Glomerular visceral epithelial cell (primary cell): Measurements from ENCODE around the gene FAM53A.

ENCODE experiments used
- DNase-seq: peaks from one replicate; pipeline ENCODE4 v3.0.0-alpha.2; 2016; ENCODE audit errors: extremely low spot score

FAM53A gene

DNA sequence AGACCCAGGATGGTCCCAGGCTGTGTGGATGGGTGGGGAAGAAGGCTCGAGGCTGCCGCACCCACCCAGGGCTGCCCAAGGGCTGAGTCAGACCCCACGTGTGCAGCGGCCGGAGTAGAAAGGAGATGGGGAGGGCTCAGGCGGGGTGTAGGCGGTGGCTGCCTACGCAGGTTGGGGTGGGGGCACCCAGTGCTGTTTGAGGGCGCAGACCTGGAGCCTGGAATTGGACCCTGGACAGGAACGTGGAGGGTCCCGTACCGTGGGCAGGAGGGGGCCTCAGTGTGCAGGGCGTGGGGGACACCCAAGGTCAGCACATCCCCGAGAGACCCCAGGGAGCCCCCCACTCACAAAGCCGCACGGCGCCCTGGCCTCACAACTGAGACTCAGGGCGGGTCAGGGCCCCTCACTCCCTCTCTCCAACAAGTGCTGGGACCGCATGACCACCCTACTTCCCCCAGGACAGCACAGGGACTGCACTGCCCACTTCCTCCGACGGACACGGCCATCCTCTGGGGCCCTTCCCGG lies 79.9 kb downstream of the FAM53A start:
- no peak for DNase-seq

GRCh38 chr4:1603413-1604135 lies 80.5 kb downstream of the FAM53A start:
- no peak for DNase-seq

- no peak for DNase-seq
Observed at GRCh38 chr4:1602655-1603412, 81.3 kb downstream of the FAM53A start.

GRCh38 chr4:1601852-1602654 lies 82.1 kb downstream of the FAM53A start:
- no peak for DNase-seq

GRCh38 chr4:1601533-1601835 lies 82.6 kb downstream of the FAM53A start:
- DNase-seq: no peak

DNA sequence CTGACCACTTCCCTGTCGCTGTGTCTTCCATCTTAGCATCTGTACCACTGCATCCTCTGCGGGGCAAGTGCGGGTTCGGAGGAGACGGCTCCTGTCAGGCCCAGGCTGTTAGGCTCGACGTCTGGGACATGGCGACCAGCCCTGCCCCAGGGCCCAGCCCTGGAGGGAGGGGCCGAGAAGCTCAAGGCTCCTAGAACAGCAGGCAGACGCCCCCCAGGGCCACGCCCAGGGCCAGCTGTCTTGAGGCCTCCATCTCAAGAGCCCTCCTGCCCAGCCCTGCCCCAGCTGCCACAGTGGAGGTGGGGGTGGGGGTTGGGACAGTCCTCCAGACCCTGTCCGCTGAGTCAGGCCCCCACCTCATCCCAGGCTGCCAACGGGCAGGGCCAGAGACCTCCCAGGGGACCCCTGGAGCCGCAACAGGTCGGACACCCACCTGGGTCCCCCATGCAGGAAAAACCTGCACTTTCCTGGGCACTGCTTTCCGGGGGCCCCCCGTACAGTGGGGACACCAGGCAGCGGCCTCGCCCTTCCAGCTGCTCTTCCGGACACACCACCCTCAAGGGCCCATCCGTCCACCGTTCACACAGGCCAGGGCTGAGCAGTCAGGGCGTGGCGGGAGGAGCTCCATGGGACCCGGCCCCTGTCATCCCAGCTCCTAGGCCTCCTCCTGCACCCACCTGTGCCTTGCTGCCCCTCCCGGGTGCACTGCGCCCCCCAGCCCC lies 83.1 kb downstream of the FAM53A start:
- DNase-seq: no peak

DNA sequence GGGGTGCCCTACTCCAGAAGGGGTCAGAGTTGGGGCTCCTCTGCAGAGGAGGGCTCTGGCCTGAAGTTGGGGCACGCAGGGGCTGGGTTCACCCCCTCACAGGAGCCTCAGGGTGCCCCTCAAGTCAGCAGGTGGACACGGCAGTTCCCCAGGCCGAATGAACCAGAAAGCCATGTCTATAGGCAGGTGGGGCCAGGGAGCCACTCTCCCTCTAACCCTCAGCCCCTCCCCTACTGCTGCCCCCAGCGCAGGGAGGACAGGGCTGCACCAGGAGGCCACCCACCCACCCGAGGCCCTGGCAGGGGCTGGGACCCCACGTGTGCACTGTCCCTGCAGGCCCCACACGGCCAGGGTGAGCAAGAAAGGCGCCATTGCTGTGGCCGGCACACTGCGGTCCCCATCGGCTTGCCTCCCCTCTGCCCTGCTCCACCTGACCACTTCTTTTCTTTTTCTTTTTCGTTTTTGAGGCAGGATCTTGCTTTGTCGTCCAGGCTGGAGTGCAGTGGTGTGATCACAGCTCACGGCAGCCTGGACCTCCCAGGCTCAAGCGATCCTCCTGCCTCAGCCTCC lies 83.8 kb downstream of the FAM53A start:
- DNase-seq: no peak

DNA sequence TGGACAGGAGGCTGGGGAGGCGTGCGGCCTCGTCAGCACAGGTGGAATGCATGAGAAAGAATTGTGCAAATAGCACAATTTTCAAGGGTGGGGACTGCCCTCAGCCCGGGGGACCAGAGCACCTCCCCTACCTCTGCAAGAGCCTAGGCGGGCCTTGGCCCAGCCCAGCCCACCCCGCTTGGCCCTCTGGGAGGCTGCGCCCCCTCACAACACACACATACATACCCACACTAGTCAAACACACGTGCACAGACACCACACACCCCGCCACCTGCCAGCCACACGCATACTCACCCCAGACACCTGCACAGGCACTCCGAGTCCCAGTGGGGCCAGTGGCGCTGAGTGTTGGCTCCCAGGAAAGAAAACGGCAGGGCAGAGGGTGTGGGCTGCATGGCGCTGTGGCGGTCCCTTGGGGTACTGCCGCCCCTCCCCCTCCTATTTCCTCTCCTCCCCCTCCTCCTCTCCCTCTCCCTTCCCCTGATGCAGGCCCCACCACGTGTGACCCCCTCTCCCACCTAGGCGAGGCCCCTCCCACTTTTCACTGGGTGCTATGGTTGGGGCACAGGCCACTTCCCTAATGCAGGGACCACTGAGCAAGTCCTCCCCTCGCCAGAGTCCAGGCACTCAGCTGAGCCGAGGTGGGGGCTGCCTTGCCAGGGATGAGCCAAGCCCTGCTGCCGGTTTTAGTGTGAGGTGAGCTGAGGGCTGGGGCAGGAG lies 84.5 kb downstream of the FAM53A start:
- no peak for DNase-seq

- no peak for DNase-seq
Observed at GRCh38 chr4:1599026-1599481, 85.1 kb downstream of the FAM53A start.

- no peak for DNase-seq
Observed at GRCh38 chr4:1598206-1599025, 85.7 kb downstream of the FAM53A start.

DNA sequence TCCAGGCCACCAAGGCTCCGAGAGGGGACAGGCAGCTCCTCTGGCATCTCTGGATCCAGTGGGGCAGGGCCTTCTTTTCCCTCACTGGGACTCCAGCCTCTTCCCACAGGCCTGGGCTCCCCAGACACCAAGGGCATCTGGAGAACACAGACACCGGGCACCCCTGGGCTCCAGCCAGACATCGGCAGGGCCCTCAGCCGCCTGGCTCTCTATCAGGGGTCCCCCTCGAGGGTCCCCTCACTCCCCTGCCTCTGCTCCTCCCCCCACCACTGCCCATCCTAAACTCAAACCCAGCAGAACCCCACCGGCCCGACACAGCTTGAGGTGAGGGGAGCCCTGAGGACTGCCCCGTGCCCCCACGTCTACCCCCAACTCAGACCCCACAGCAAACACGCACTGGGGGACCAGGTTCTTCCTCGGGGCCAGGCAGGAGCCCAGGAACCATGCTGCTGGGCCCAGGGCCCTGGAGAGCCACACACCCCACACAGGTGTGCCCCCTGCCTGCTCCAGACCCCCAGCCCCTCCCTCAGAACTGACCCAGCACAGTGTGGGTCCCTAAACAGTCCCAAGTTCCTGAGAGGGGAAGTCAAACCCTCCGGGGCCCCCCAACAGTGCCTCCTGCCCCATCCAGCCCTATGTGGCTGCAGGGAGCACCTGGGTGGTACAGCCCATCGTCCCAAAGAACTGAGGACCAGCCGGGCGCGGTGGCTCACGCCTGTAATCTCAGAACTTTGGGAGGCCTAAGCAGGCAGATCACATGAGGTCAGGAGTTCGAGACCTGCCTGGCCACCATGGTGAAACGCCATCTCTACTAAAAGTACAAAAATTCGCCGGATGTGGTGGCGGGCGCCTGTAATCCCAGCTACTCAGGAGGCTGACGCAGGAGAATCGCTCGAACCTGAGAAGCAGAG lies 86.8 kb downstream of the FAM53A start:
- DNase-seq: no peak

- DNase-seq: no peak
Observed at GRCh38 chr4:1596393-1596792, 87.7 kb downstream of the FAM53A start.

DNA sequence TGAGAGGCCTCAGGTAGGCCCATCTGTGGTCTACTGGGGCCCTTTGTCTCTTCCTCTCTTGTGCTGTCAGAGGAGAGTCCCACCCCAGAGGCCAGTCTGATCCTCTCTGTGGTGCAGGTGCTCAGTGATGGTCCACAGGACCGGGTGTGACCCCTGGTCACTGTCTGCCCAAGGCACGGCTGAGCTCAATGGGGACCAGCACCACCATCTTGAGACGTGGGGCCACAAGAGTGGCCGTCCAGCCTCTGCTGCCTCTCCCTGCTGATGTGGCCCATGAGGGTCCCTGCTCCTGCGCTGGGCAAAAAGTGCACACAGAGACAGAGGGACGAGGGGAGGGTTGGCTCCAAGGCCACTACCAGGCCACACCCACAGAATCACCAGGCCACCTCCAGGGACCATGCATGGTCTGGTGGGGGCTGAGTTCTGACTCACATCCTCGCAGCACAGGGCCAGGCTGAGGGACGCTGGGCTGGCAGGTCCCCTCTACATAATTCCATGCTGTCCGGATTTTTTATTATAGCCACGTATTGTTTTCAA lies 88.3 kb downstream of the FAM53A start:
- no peak for DNase-seq

DNA sequence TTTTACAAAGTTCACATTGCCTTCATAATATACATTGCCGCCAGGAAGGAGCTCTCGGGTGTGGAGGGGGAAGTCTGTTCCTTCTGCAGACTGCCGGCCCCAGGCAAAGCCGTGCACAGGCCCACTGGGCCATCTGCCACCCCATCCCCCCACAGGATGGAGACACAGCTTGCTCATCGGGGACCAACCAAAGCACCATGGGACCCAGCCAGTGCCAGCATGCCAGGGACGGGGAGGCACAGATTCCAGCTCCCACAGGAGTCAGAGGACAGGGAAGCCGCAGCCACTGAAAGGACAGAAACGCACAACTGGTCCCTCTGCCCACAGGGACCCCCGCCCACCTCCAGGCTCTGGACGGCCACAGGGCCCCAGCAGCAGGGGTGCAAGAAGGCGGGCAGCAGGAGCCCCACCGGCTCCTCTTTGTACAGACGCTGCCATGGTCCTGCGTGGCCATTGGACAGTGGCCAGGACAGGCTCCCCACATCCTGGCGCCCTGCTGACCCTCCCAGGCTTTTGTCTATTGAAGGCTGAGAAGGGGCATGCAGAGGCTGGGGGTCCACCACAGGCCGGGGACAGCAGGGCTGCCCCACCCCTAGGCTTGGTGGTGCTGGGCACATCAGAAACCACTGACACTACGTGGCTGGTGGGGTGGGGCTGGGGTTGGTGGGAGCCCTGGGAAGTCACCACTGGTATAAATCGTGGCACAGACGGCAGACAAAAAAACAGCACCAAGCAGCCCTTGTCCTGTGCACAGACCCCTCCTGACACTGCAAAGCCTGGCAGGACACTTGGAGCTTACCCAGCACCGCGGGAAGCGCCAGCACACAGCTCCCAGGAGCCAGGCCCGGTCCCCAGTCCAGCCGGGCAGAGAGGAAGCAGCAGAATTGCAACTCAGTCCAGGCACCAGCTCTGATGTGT lies 89.0 kb downstream of the FAM53A start:
- no peak for DNase-seq

DNA sequence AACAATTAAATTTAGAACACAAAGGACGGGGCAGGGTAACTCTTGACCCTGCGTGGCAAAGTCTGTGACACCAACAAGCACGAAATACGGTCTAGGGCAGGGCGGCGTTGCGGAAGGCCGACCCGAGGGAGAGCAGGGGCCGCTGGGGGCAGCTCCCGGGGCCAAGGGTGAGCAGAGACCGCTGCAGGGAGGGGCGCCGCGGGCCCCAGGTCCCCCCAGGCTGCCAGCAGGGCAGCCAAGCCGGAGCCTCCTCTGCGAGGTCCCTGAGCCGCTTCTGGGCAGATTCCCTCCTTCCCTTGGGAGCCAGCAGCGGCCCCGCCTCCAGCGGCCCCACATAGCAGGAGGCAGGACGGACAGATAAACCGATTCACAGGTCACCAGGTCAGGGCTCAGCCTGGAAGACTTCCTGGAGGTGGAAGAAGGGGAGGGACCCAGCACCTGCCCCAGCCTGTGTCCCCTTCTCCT lies 90.2 kb downstream of the FAM53A start:
- DNase-seq: no peak

- DNase-seq: no peak
Observed at GRCh38 chr4:1593458-1593857, 90.7 kb downstream of the FAM53A start.

GRCh38 chr4:1592709-1593417 lies 91.2 kb downstream of the FAM53A start:
- no peak for DNase-seq
